ENCODE data around the gene ZFAND3. TPM values are rescaled to one million over a fixed set of nuclear protein-coding genes. Genes with fewer than 3 reads are reported as not detected.

Gene ZFAND3, protein sequence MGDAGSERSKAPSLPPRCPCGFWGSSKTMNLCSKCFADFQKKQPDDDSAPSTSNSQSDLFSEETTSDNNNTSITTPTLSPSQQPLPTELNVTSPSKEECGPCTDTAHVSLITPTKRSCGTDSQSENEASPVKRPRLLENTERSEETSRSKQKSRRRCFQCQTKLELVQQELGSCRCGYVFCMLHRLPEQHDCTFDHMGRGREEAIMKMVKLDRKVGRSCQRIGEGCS
- total RNA-seq (100 to 1,000 TPM in 1 of 9 donors, 10 to 100 TPM in 8; 21.4 to 127 (median 50.0) TPM), polyA plus RNA-seq (100 to 1,000 TPM in 1 of 3 donors, 10 to 100 TPM in 2; 21.6 to 163 (median 28.4) TPM)
- long read RNA-seq, donor 1, transcript ZFAND3-201 (6 exons, 3,366 nt), result major isoform, 8 of 15 reads
- long read RNA-seq, donor 1, partial matches to known transcripts, result 6 of 15 reads
- long read RNA-seq, donor 1, other reads (novel, unspliced or antisense), result 0 of 15 reads
- long read RNA-seq, donor 2, transcript ZFAND3-201 (6 exons, 3,366 nt), result major isoform, 7 of 17 reads
- long read RNA-seq, donor 2, partial matches to known transcripts, result 8 of 17 reads
- long read RNA-seq, donor 2, other reads (novel, unspliced or antisense), result 0 of 17 reads
- long read RNA-seq, donor 3, partial matches to known transcripts, result 7 of 9 reads
- long read RNA-seq, donor 3, other reads (novel, unspliced or antisense), result 0 of 9 reads
- long read RNA-seq, donor 4, partial matches to known transcripts, result 0 of 5 reads
- long read RNA-seq, donor 4, other reads (novel, unspliced or antisense), result 5 of 5 reads
- long read RNA-seq, donor 5, transcript ZFAND3-201 (6 exons, 3,366 nt), result major isoform, 45 of 61 reads
- long read RNA-seq, donor 5, partial matches to known transcripts, result 12 of 61 reads
- long read RNA-seq, donor 5, other reads (novel, unspliced or antisense), result 2 of 61 reads
- long read RNA-seq, donor 6, partial matches to known transcripts, result 0 of 8 reads
- long read RNA-seq, donor 6, other reads (novel, unspliced or antisense), result 7 of 8 reads
- long read RNA-seq, donor 7, transcript ZFAND3-201 (6 exons, 3,366 nt), result major isoform, 5 of 11 reads
- long read RNA-seq, donor 7, partial matches to known transcripts, result 5 of 11 reads
- long read RNA-seq, donor 7, other reads (novel, unspliced or antisense), result 0 of 11 reads
- long read RNA-seq, donor 8, transcript ZFAND3-201 (6 exons, 3,366 nt), result major isoform, 16 of 26 reads
- long read RNA-seq, donor 8, partial matches to known transcripts, result 0 of 26 reads
- long read RNA-seq, donor 8, other reads (novel, unspliced or antisense), result 8 of 26 reads
- long read RNA-seq, donor 9, transcript ZFAND3-201 (6 exons, 3,366 nt), result major isoform, 6 of 12 reads
- long read RNA-seq, donor 9, partial matches to known transcripts, result 6 of 12 reads
- long read RNA-seq, donor 9, other reads (novel, unspliced or antisense), result 0 of 12 reads
- long read RNA-seq, donor 10, transcript ZFAND3-201 (6 exons, 3,366 nt), result major isoform, 11 of 12 reads
- long read RNA-seq, donor 10, partial matches to known transcripts, result 0 of 12 reads
- long read RNA-seq, donor 10, other reads (novel, unspliced or antisense), result 0 of 12 reads

DNA sequence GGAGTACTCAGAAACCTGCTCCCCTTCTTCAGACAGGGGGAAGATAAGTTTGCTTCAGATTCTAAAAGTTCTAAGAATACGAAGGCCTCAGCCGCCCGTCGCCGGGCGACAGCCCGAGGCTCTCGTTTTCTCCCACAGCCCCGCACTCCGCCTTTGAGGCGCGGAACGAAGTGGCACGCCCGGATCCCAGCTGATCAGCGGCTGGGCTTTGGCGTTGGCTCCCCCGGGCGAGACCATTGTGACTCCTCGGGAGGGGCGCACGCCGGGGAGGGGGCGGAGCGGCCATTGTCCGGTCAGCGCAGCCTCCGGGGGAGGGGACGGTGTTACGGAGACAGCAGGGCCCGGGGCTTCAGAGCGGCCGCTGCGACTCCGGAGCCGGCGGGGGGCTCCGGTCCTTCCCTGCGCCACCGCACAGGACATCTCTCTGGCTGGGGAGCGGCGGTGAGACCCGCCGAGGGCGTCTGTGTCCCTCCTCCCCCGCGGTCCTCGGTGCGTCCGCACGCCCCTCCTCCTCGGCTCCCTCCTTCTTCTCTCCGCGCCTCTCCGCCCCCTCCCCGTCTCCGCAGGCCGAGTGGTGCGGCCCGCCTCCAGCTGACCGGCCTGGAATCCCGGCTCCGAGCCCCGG is at the start of gene ZFAND3:
ZFAND3 (plus strand) TSS at position 551 of the 625 bp plus-strand sequence. CDS start 219 bp downstream, outside the sequence.
- H3K36me3 ChIP-seq (replicated peaks in 1 of 2), result no peaks in the 10 kb centered on the region
- no peaks in the 10 kb centered on the region for H3K9me3 ChIP-seq (replicated peaks in 1 of 3)
- DNase-seq, result peak; percentile 95 to 98 (median 97)
- H3K4me1 ChIP-seq (replicated peaks in 1 of 2), result peaks cover 24 to 48% of the 10 kb centered on the region in 2 donors
- 0 to 3% (median 1%) methylated on average over 17 to 64 of the region's 64 CpGs for WGBS, 4 donors
- intact Hi-C loops (cut with DNase I), result loop anchor here in 1 of 2 donors (2.0 kb wide), 1 partner anchor 28 kb away; no protein-coding TSS in a partner anchor
- H3K4me3 ChIP-seq, result peak within 1 kb of the TSS; percentile 44 to 97 (median 90)
- H3K27ac ChIP-seq, result peak within 1 kb of the TSS; percentile 90 to 100 (median 97)
- TF ChIP-seq, protein P1, sequence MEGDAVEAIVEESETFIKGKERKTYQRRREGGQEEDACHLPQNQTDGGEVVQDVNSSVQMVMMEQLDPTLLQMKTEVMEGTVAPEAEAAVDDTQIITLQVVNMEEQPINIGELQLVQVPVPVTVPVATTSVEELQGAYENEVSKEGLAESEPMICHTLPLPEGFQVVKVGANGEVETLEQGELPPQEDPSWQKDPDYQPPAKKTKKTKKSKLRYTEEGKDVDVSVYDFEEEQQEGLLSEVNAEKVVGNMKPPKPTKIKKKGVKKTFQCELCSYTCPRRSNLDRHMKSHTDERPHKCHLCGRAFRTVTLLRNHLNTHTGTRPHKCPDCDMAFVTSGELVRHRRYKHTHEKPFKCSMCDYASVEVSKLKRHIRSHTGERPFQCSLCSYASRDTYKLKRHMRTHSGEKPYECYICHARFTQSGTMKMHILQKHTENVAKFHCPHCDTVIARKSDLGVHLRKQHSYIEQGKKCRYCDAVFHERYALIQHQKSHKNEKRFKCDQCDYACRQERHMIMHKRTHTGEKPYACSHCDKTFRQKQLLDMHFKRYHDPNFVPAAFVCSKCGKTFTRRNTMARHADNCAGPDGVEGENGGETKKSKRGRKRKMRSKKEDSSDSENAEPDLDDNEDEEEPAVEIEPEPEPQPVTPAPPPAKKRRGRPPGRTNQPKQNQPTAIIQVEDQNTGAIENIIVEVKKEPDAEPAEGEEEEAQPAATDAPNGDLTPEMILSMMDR (IDR thresholded peaks at IDR 0.05), result peak in 1 of 6 experiments; percentile 9
- TF ChIP-seq POLR2A (IDR thresholded peaks at IDR 0.05), result peak in 1 of 2 donors; percentile 3
- no peaks in the 10 kb centered on the region for H3K27me3 ChIP-seq

DNA sequence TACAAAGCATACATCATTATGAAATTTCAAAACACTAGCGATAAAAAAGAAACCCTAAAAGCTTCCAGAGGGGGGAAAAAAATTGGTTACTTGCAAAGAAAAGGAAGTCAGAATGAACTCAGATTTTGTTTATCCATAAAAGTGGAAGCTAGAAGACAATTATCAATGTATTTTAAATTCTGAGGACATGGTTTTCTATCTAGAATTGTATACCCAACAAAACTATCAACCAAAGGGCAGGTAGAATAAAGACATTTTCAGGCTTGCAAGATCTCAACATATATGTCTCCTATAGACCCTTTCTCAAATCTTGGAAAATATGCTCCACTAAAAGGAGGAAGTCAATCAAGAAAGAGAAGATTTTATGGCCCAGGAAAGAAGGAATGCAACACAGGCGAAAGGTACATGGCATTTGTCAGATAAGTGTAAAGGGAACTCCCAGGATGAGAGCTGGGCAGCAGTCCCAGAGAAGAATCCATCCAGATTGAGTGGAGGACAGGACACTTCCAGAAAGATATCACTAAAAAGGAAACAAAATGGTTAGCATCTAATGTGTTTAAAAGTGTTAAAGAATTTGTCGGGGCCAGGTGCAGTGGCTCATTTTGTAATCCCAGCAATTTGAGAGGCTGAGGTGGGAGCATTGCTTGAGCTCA is 45.4 kb upstream of the ZFAND3 start:
- H3K9me3 ChIP-seq (replicated peaks in 1 of 3), result no peaks in the 10 kb centered on the region
- TF ChIP-seq, protein P1 (IDR thresholded peaks at IDR 0.05), result no peak
- TF ChIP-seq POLR2A (IDR thresholded peaks at IDR 0.05), result no peak
- intact Hi-C loops (cut with DNase I), result no loop called here
- no peak overlapping the region for H3K27ac ChIP-seq
- WGBS, 4 donors, result 92 to 95% (median 94%) methylated on average over 3 of the region's 3 CpGs
- no peaks in the 10 kb centered on the region for H3K27me3 ChIP-seq
- DNase-seq, result no peak
- H3K36me3 ChIP-seq (replicated peaks in 1 of 2), result no peaks in the 10 kb centered on the region
- no peaks in the 10 kb centered on the region for H3K4me1 ChIP-seq (replicated peaks in 1 of 2)
- H3K4me3 ChIP-seq, result no peak overlapping the region

DNA sequence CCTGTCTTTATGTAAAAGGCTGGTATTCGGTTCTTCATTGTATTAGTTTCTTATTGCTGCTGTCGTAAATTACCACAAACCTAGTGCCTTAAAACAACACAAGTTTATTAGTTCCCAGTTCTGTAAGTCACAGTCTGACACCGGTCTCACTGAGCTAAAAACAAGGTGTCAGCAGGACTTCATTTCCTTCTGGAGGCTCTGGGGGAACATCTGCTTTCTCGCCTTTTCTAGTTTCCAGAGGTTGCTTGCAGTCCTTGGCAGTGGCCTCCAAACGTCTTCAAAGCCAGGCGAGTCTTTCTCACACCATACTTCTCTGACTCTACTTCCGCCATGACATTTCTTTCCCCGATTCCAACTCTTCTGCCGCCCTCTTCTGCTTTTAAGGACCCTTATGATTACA is 43.0 kb upstream of the ZFAND3 start:
- no peaks in the 10 kb centered on the region for H3K36me3 ChIP-seq (replicated peaks in 1 of 2)
- DNase-seq, result no peak
- 69 to 77% (median 73%) methylated on average over 9 of the region's 9 CpGs for WGBS, 4 donors
- intact Hi-C loops (cut with DNase I), result no loop called here
- no peaks in the 10 kb centered on the region for H3K27me3 ChIP-seq
- H3K4me1 ChIP-seq (replicated peaks in 1 of 2), result no peaks in the 10 kb centered on the region
- TF ChIP-seq POLR2A (IDR thresholded peaks at IDR 0.05), result no peak
- TF ChIP-seq, protein P1 (IDR thresholded peaks at IDR 0.05), result no peak
- no peak overlapping the region for H3K4me3 ChIP-seq
- H3K27ac ChIP-seq, result no peak overlapping the region
- no peaks in the 10 kb centered on the region for H3K9me3 ChIP-seq (replicated peaks in 1 of 3)

Data from adrenal gland (tissue), 19 donors.